C4-2B (cell line): ENCODE results near the gene REV3L.
"Not testable (repeated sequence)": the region's sequence is repeated elsewhere in the genome, so short reads cannot be mapped to it uniquely, and the experiment has no call there.

ENCODE experiments used
- H3K27ac ChIP-seq: fragments of 450-650 bp; 2 replicates; pipeline ENCODE4 v1.5.1; 2017
- ZFX ChIP-seq: fragments of 450-650 bp; IDR thresholded peaks from 2 replicates; pipeline ENCODE4 v1.6.1; 2017
- TF ChIP-seq, protein P1 (sequence below): fragments of 450-650 bp; conservative IDR thresholded peaks from 2 replicates; pipeline ENCODE4 v1.5.1; 2017; ENCODE audit warnings: mild to moderate bottlenecking

The REV3L gene

GRCh38 chr6:111297776-111298175 lies 185.2 kb downstream of the REV3L start:
- H3K27ac ChIP-seq = no peak overlapping the region

GRCh38 chr6:111294374-111294967 lies 188.5 kb downstream of the REV3L start:
- TF ChIP-seq ZFX = no peak
- TF ChIP-seq, protein P1, sequence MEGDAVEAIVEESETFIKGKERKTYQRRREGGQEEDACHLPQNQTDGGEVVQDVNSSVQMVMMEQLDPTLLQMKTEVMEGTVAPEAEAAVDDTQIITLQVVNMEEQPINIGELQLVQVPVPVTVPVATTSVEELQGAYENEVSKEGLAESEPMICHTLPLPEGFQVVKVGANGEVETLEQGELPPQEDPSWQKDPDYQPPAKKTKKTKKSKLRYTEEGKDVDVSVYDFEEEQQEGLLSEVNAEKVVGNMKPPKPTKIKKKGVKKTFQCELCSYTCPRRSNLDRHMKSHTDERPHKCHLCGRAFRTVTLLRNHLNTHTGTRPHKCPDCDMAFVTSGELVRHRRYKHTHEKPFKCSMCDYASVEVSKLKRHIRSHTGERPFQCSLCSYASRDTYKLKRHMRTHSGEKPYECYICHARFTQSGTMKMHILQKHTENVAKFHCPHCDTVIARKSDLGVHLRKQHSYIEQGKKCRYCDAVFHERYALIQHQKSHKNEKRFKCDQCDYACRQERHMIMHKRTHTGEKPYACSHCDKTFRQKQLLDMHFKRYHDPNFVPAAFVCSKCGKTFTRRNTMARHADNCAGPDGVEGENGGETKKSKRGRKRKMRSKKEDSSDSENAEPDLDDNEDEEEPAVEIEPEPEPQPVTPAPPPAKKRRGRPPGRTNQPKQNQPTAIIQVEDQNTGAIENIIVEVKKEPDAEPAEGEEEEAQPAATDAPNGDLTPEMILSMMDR = no peak
- no peak overlapping the region for H3K27ac ChIP-seq

More at GRCh38 chr6:111297776-111298175, 185.2 kb downstream of the REV3L start:
- TF ChIP-seq, protein P1 = no peak
- no peak for TF ChIP-seq ZFX

GRCh38 chr6:111291336-111292259 lies 191.4 kb downstream of the REV3L start:
- no peak overlapping the region for H3K27ac ChIP-seq
- TF ChIP-seq ZFX = no peak
- TF ChIP-seq, protein P1 = no peak

DNA sequence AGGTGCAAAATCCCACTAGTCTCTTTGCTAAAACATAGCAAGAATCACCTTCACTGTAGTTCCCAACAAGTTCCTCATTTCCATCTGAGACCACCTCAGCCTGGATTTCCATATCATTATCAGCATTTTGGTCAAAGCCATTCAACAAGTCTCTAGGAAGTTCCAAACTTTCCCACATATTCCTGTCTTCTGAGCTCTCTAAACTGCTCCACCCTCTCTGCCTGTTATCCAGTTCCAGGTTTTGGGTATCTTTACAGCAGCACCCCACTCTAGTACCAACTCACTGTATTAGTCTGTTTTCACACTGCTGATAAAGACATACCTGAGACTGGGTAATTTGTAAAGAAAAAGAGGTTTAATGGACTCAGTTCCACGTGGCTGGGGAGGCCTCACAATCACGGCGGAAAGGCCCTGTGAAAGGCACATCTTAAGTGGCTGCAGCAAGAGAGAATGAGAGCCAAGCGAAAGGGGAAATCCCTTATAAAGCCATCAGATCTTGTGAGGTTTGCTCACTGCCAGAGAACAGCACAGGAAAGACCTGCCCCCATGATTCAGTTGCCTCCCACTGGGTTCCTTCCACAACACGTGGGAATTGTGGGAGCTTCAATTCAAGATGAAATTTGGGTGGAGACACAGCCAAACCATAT lies 192.2 kb downstream of the REV3L start:
- H3K27ac ChIP-seq = not testable (repeated sequence)

- not testable (repeated sequence) for H3K27ac ChIP-seq
These were observed 198.7 kb downstream of the REV3L start for GRCh38 chr6:111284356-111284755.

GRCh38 chr6:111283707-111284106 lies 199.3 kb downstream of the REV3L start:
- no peak overlapping the region for H3K27ac ChIP-seq
- TF ChIP-seq, protein P1 = no peak
- no peak for TF ChIP-seq ZFX

DNA sequence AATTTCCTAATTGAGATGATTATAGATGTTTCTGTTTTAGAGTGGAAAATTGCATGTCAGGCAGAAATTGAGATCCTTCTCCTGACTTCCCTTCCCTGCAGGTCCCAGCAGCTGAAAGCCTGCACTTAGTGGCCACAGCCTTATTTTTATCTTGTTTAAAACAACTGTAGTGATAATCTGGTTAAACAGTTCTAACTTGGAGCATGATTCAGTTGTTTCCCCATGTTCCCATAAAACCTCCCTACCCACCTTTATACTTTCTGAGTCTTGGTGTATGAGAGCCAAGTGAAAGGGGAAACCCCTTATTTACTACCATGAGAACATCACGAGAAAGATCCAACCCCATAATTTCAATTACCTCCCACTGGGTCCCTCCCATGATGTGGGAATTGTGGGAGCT lies 200.5 kb downstream of the REV3L start:
- TF ChIP-seq, protein P1 = no peak
- no peak for TF ChIP-seq ZFX
- H3K27ac ChIP-seq = no peak overlapping the region

DNA sequence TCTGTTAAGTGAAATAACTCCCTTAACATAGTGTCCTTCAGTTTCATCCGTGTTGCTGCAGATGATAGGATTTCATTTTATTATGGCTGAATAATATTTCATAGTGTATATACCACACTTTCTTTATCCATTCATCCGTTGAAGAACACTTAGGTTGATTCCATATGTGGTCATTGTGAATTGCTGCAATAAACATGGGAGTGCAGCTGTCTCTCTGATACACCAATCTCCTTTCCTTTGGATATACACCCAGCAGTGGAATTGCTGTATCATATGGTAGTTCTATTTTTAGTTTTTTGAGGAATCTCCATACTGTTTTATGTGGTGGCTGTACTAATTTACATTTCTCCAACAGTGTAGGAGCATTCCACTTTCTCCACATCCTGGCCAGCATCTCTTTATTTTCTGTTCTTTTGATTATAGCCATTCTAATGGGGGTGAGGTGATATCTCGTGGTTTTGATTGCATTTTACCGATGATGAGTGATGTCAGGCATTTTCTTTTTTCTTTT lies 202.5 kb downstream of the REV3L start:
- no peak overlapping the region for H3K27ac ChIP-seq
- no peak for TF ChIP-seq ZFX
- TF ChIP-seq, protein P1 = no peak
